ENCODE measurements around the gene SDC4. TPM values are rescaled to one million over a fixed set of nuclear protein-coding genes. Genes with fewer than 3 reads are reported as not detected.
A peak's percentile ranks its signal among the peaks of the same experiment; 100 is the strongest.

Gene SDC4
- total and polyA plus RNA-seq, 7 donors = 32.2 to 323 (median 95.2) TPM

- Histone ChIP-seq H3K36me3 (ENCODE audit: insufficient read depth in 1 of 2, low read depth in 1 of 2) (peaks cover 12 to 42% of the 10 kb centered on the region in 2 donors), H3K9me3 (no peaks in the 10 kb centered on the region), H3K4me1 (peaks cover 32% of the 10 kb centered on the region), H3K4me3 (peak overlapping the region; percentile 83), H3K27ac (peak overlapping the region; percentile 93), H3K27me3 (ENCODE audit: insufficient read depth in 3 of 3, low read length in 2 of 3) (no peaks in the 10 kb centered on the region)
- TF ChIP-seq CTCF (IDR thresholded peaks at IDR 0.05) = no peak
- intact Hi-C loops (cut with DNase I) = loop anchor here (2.0 kb wide), 2 partner anchors 17 to 73 kb away; no protein-coding TSS in a partner anchor
- ATAC-seq = no peak
- 20 to 22% (median 21%) methylated on average over 23 of the region's 23 CpGs for WGBS, 3 donors
- no peak for DNase-seq
Measured at GRCh38 chr20:45363611-45364492, 15.6 kb upstream of the SDC4 start.

- Histone ChIP-seq H3K36me3 (ENCODE audit: insufficient read depth in 1 of 2, low read depth in 1 of 2) (peaks cover 9 to 34% of the 10 kb centered on the region in 2 donors), H3K27ac (peak within 1 kb of the TSS; percentile 93), H3K4me1 (peaks cover 36% of the 10 kb centered on the region), H3K9me3 (no peaks in the 10 kb centered on the region), H3K4me3 (peak within 1 kb of the TSS; percentile 83), H3K27me3 (ENCODE audit: insufficient read depth in 3 of 3, low read length in 2 of 3) (no peaks in the 10 kb centered on the region)
- intact Hi-C loops (cut with DNase I) = loop anchor here (2.0 kb wide), 2 partner anchors 16 to 74 kb away; no protein-coding TSS in a partner anchor
- WGBS, 3 donors = 0% methylated on average over 55 of the region's 55 CpGs
- DNase-seq (peak; percentile 98 to 99), ATAC-seq (peak; percentile 75 to 85 (median 82))
- TF ChIP-seq CTCF (IDR thresholded peaks at IDR 0.05) = peak; percentile 90
Measured at GRCh38 chr20:45362804-45363610, 14.8 kb upstream of the SDC4 start, which contains the start of gene SYS1. Gene SYS1, plus strand, starts transcription at chr20:45363156. Its CDS starts 376 bp downstream, at chr20:45363532.

GRCh38 chr20:45361793-45362192 is 13.6 kb upstream of the SDC4 start:
- Histone ChIP-seq H3K36me3 (ENCODE audit: insufficient read depth in 1 of 2, low read depth in 1 of 2) (peaks cover 3 to 22% of the 10 kb centered on the region in 2 donors), H3K4me1 (peaks cover 48% of the 10 kb centered on the region), H3K4me3 (no peak overlapping the region), H3K27ac (peak overlapping the region; percentile 93), H3K9me3 (no peaks in the 10 kb centered on the region), H3K27me3 (ENCODE audit: insufficient read depth in 3 of 3, low read length in 2 of 3) (no peaks in the 10 kb centered on the region)
- no peak for TF ChIP-seq CTCF (IDR thresholded peaks at IDR 0.05)
- intact Hi-C loops (cut with DNase I) = loop anchor here (2.0 kb wide), 2 partner anchors 15 to 75 kb away; no protein-coding TSS in a partner anchor
- ATAC-seq (no peak), DNase-seq (no peak)
- WGBS, 3 donors = 81 to 87% (median 81%) methylated on average over 6 of the region's 6 CpGs

- peak overlapping the region; percentile 90 for H3K27ac ChIP-seq
- ATAC-seq = no peak
- H3K9me3 ChIP-seq = no peaks in the 10 kb centered on the region
- no peaks in the 10 kb centered on the region for H3K27me3 ChIP-seq (ENCODE audit: insufficient read depth in 3 of 3, low read length in 2 of 3)
- WGBS, 3 donors = 48 to 53% (median 53%) methylated on average over 9 of the region's 9 CpGs
- peaks cover 65% of the 10 kb centered on the region for H3K4me1 ChIP-seq
- no peak for DNase-seq
- no peak for TF ChIP-seq CTCF (IDR thresholded peaks at IDR 0.05)
- no peak overlapping the region for H3K4me3 ChIP-seq
- intact Hi-C loops (cut with DNase I) = loop anchor here in 1 of 2 donors (10.0 kb wide), 1 partner anchor 435 kb away; the partner anchor contains the start of genes DNTTIP1 and WFDC3
- no peaks in the 10 kb centered on the region for H3K36me3 ChIP-seq (ENCODE audit: insufficient read depth in 1 of 2, low read depth in 1 of 2)
Measured at GRCh38 chr20:45359406-45360148, 11.4 kb upstream of the SDC4 start.
